HUES64 (cell line): ENCODE results near the gene TTLL7.

Experiments used
- H3K27ac ChIP-seq: 2 replicates; pipeline ENCODE4 v1.7.0; 2013; ENCODE audit warnings: low read depth, low read length, inconsistent platforms
- H3K27me3 ChIP-seq: 2 replicates; pipeline ENCODE4 v1.6.1; 2013; ENCODE audit warnings: mild to moderate bottlenecking, low read length; ENCODE audit not compliant: insufficient read depth
- H3K36me3 ChIP-seq: 2 replicates; pipeline ENCODE4 v1.6.1; 2013; ENCODE audit warnings: mild to moderate bottlenecking, low read length; ENCODE audit not compliant: insufficient read depth
- H3K4me1 ChIP-seq: 2 replicates; pipeline ENCODE4 v1.6.1; 2013; ENCODE audit warnings: mild to moderate bottlenecking, low read length, moderate library complexity; ENCODE audit not compliant: insufficient read depth
- H3K4me3 ChIP-seq: 2 replicates; pipeline ENCODE4 v1.5.1; 2013; ENCODE audit warnings: mild to moderate bottlenecking, low read length, moderate library complexity
- H3K9ac ChIP-seq: 2 replicates; pipeline ENCODE4 v1.6.1; 2013; ENCODE audit warnings: mild to moderate bottlenecking, low read depth, low read length
- H3K9me3 ChIP-seq: 2 replicates; pipeline ENCODE4 v1.6.1; 2013; ENCODE audit warnings: low read depth, low read length; ENCODE audit not compliant: insufficient read depth
- WGBS: fragments of 150-250, 120-280 bp; methylation state at CpG from one replicate; pipeline ENCODE4 v1.1.7; 2013; ENCODE audit warnings: missing lambda C conversion rate; 5-methylcytosine and 5-hydroxymethylcytosine counted together

The TTLL7 gene

GRCh38 chr1:83816836-83817235 lies 182.1 kb downstream of the TTLL7 start:
- peaks cover 4% of the 10 kb centered on the region; the same call in 1 of the 2 replicates for H3K4me1 ChIP-seq
- H3K4me3 ChIP-seq, result no peak overlapping the region
- H3K9me3 ChIP-seq, result no peaks in the 10 kb centered on the region
- H3K27me3 ChIP-seq, result no peaks in the 10 kb centered on the region
- no peaks in the 10 kb centered on the region for H3K36me3 ChIP-seq
- H3K9ac ChIP-seq, result no peak overlapping the region
- H3K27ac ChIP-seq, result no peak overlapping the region
- WGBS, result 97% methylated on average over 4 of the region's 4 CpGs

DNA sequence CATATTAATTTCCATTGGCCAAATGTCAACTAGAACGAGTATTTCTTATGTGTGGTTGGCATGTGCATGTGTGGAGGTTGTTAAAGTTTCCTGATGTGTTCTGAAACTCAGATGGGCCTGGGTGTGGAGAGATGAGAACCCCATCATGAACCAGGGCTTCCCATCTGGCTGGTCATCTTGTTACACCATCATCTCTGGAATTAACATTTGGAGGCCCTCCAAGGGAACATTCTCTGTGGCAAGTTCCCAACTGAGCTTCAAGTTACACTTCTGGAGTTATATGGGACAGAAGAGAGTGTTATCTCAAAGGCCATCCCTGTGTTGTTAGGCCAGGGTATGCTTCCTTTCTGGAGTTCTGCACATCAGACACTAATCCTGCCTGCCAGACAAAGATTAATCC lies 183.6 kb downstream of the TTLL7 start:
- H3K9ac ChIP-seq, result no peak overlapping the region
- H3K4me3 ChIP-seq, result no peak overlapping the region
- no peaks in the 10 kb centered on the region for H3K27me3 ChIP-seq
- H3K4me1 ChIP-seq, result peaks cover 4% of the 10 kb centered on the region; the same call in 1 of the 2 replicates
- H3K36me3 ChIP-seq, result no peaks in the 10 kb centered on the region
- WGBS, result 100% methylated on average over 1 of the region's 1 CpG
- H3K27ac ChIP-seq, result no peak overlapping the region
- H3K9me3 ChIP-seq, result no peaks in the 10 kb centered on the region
